Measurements from ENCODE around the gene PCP4L1. TPM values are rescaled to one million over a fixed set of nuclear protein-coding genes. Genes with fewer than 3 reads are reported as not detected.

The PCP4L1 gene
- total and polyA plus RNA-seq, 4 donors = 0.69 to 1.2 TPM; not detected in 2

DNA sequence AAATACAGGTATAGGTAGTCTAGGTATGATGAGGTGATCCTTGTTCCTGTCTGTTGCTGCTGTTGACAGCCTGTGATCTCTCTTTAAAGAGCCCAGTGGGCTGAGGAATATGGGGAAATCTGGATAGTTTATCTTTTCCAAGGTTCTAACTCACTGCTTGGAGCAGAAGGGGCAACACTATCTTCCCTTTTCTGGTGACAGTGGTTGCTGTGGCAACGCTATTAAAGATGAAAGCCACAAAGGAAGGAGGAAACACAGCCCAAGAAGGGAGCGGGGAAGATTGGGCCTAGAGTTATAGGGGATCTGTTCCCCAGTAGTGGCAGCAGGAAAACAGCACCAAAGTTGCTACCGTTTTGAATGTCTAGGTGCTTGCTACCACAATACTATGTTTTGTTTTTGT, 8.8 kb downstream of the PCP4L1 start:
- no peak for DNase-seq
- H3K27me3 ChIP-seq (ENCODE audit: control insufficient read depth in 1 of 2, insufficient read depth in 2 of 2, low read length in 1 of 2) = no peaks in the 10 kb centered on the region
- 75 to 79% methylated on average over 3 of the region's 3 CpGs for WGBS, 2 donors
- intact Hi-C loops (cut with DNase I) = no loop called here
- no peak overlapping the region for H3K4me3 ChIP-seq (ENCODE audit: low read length in 2 of 2)
- H3K27ac ChIP-seq (ENCODE audit: low read depth in 1 of 2, low read length in 2 of 2) = no peak overlapping the region
- H3K9me3 ChIP-seq (ENCODE audit: control insufficient read depth, low read length) = no peaks in the 10 kb centered on the region
- H3K36me3 ChIP-seq (ENCODE audit: control insufficient read depth in 1 of 2, insufficient read depth in 2 of 2, low read length in 1 of 2) = no peaks in the 10 kb centered on the region
- ATAC-seq (ENCODE audit: low FRiP score) = no peak
- H3K4me1 ChIP-seq (ENCODE audit: control insufficient read depth in 1 of 2, insufficient read depth in 2 of 2, low read length in 2 of 2) = no peaks in the 10 kb centered on the region

DNA sequence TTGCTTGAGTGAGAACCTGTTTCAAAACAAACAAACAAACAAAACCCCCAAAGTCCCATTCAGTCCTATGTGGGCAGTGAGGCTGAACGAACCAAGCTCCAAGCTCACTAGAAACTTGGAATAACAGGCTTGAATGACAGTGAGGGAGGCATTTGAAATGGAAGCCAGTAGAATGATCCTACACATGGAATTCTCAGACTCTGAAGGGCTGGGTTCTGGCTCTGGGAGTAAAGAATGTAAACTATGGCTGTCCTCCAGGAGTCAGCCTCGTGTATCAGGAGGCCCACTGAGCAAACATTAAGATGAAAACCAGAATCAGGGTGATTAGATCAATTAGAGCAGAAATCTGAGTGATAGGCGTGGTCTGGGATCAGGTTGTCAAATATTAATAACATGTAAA, 14.9 kb downstream of the PCP4L1 start:
- DNase-seq = no peak
- Histone ChIP-seq H3K27ac (ENCODE audit: low read depth in 1 of 2, low read length in 2 of 2) (no peak overlapping the region), H3K27me3 (ENCODE audit: control insufficient read depth in 1 of 2, insufficient read depth in 2 of 2, low read length in 1 of 2) (no peaks in the 10 kb centered on the region), H3K36me3 (ENCODE audit: control insufficient read depth in 1 of 2, insufficient read depth in 2 of 2, low read length in 1 of 2) (no peaks in the 10 kb centered on the region), H3K4me1 (ENCODE audit: control insufficient read depth in 1 of 2, insufficient read depth in 2 of 2, low read length in 2 of 2) (no peaks in the 10 kb centered on the region), H3K4me3 (ENCODE audit: low read length in 2 of 2) (no peak overlapping the region), H3K9me3 (ENCODE audit: control insufficient read depth, low read length) (peaks cover 2% of the 10 kb centered on the region)
- 31 to 36% methylated on average over 3 of the region's 3 CpGs for WGBS, 2 donors
- intact Hi-C loops (cut with DNase I) = no loop called here
- no peak for ATAC-seq (ENCODE audit: low FRiP score)

DNA sequence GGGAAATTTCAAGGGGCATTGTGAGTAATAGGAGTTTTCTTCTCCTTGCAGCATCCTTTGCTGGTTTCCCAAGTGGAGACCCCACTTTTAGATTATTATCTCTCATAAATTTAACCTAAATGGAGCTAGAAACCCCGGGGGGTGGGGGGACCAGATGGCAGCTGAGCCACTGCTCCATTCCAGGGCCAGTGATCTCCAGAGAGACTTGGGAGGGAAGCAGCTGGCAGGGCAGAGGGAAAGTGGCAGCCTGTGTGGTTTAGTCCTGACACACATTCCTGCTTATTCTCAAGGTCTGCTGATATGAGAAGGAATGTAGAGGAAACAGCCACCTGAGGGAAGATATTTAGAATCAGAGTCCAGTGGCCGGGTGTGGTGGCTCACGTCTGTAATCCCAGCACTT, 16.3 kb downstream of the PCP4L1 start:
- ATAC-seq (ENCODE audit: low FRiP score) (no peak), DNase-seq (no peak)
- WGBS, 2 donors = 48 to 66% methylated on average over 3 of the region's 3 CpGs
- Histone ChIP-seq H3K4me3 (ENCODE audit: low read length in 2 of 2) (no peak overlapping the region), H3K9me3 (ENCODE audit: control insufficient read depth, low read length) (peaks cover 2% of the 10 kb centered on the region), H3K27me3 (ENCODE audit: control insufficient read depth in 1 of 2, insufficient read depth in 2 of 2, low read length in 1 of 2) (no peaks in the 10 kb centered on the region), H3K27ac (ENCODE audit: low read depth in 1 of 2, low read length in 2 of 2) (no peak overlapping the region), H3K4me1 (ENCODE audit: control insufficient read depth in 1 of 2, insufficient read depth in 2 of 2, low read length in 2 of 2) (no peaks in the 10 kb centered on the region), H3K36me3 (ENCODE audit: control insufficient read depth in 1 of 2, insufficient read depth in 2 of 2, low read length in 1 of 2) (no peaks in the 10 kb centered on the region)
- intact Hi-C loops (cut with DNase I) = no loop called here

DNA sequence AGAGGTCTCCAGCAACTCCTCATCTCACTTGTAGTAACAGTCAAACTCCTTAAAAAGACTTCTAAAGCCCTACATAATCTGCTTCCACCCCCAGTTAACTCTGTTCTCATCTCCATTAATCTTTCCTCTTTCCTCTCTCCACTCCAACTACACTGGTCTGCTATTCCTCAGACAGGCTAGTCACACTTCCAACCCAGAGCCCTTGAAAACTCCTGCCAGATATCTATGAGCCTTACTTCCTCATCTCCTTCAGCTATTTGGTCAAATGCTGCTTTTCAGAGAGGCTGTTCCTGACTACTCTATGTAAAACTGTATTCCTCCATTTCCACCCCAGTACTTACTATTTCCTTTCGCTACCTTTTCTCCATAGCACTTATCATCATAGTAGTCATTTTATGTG, 24.4 kb downstream of the PCP4L1 start:
- no peak for DNase-seq
- Histone ChIP-seq H3K4me3 (ENCODE audit: low read length in 2 of 2) (no peak overlapping the region), H3K36me3 (ENCODE audit: control insufficient read depth in 1 of 2, insufficient read depth in 2 of 2, low read length in 1 of 2) (no peaks in the 10 kb centered on the region), H3K27me3 (ENCODE audit: control insufficient read depth in 1 of 2, insufficient read depth in 2 of 2, low read length in 1 of 2) (no peaks in the 10 kb centered on the region), H3K4me1 (ENCODE audit: control insufficient read depth in 1 of 2, insufficient read depth in 2 of 2, low read length in 2 of 2) (no peaks in the 10 kb centered on the region), H3K9me3 (ENCODE audit: control insufficient read depth, low read length) (no peaks in the 10 kb centered on the region), H3K27ac (ENCODE audit: low read depth in 1 of 2, low read length in 2 of 2) (no peak overlapping the region)
- intact Hi-C loops (cut with DNase I) = no loop called here
- WGBS, 2 donors = 97 to 100% methylated on average over 1 of the region's 1 CpG
- ATAC-seq (ENCODE audit: low FRiP score) = no peak

DNA sequence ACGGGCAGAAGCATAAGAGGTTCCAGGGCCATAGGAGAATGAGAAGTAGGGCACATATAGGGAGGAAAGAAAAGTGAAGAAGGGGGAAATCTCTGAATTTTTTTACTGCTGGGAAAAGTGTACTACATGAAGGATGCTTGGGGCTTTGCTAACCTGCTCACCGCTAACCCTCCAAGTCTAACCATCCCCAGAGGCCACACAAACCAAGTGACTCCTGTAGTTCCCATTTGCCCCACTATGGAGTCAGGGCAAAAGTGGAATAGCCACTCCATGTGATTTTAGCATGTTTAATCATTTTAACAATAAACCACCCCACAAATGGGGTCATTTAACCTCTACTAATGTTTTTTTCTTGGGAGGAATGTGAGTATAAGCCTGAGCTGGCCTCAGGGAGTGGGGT, 26.6 kb downstream of the PCP4L1 start:
- H3K36me3 ChIP-seq (ENCODE audit: control insufficient read depth in 1 of 2, insufficient read depth in 2 of 2, low read length in 1 of 2) = no peaks in the 10 kb centered on the region
- no peaks in the 10 kb centered on the region for H3K27me3 ChIP-seq (ENCODE audit: control insufficient read depth in 1 of 2, insufficient read depth in 2 of 2, low read length in 1 of 2)
- no peak overlapping the region for H3K27ac ChIP-seq (ENCODE audit: low read depth in 1 of 2, low read length in 2 of 2)
- 77 to 83% methylated on average over 2 of the region's 2 CpGs for WGBS, 2 donors
- no peaks in the 10 kb centered on the region for H3K4me1 ChIP-seq (ENCODE audit: control insufficient read depth in 1 of 2, insufficient read depth in 2 of 2, low read length in 2 of 2)
- ATAC-seq (ENCODE audit: low FRiP score) (no peak), DNase-seq (no peak)
- no peak overlapping the region for H3K4me3 ChIP-seq (ENCODE audit: low read length in 2 of 2)
- H3K9me3 ChIP-seq (ENCODE audit: control insufficient read depth, low read length) = no peaks in the 10 kb centered on the region
- intact Hi-C loops (cut with DNase I) = no loop called here

DNA sequence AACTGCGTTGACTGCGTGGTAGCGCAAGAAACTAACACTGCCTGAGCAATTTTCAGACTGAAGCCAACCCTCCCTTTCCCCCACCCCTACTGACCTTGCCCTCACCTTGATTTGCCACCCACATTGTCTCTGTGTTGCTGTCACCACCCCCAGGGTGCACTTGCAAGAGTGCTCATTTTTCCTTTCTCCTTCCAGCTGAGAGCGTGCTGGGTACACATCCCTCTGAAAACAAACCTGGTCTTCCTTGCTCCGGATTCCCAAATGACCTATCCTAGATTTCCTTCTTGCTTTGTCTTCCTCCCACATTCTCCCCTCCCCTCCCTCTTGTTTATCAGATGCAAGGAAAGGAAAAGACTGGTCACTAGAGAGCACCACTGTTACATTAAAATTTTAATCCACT, 27.0 kb downstream of the PCP4L1 start:
- intact Hi-C loops (cut with DNase I) = no loop called here
- no peaks in the 10 kb centered on the region for H3K9me3 ChIP-seq (ENCODE audit: control insufficient read depth, low read length)
- no peaks in the 10 kb centered on the region for H3K36me3 ChIP-seq (ENCODE audit: control insufficient read depth in 1 of 2, insufficient read depth in 2 of 2, low read length in 1 of 2)
- ATAC-seq (ENCODE audit: low FRiP score) (no peak), DNase-seq (no peak)
- H3K27ac ChIP-seq (ENCODE audit: low read depth in 1 of 2, low read length in 2 of 2) = no peak overlapping the region
- WGBS, 2 donors = 50 to 60% methylated on average over 5 of the region's 5 CpGs
- no peaks in the 10 kb centered on the region for H3K4me1 ChIP-seq (ENCODE audit: control insufficient read depth in 1 of 2, insufficient read depth in 2 of 2, low read length in 2 of 2)
- H3K4me3 ChIP-seq (ENCODE audit: low read length in 2 of 2) = no peak overlapping the region
- no peaks in the 10 kb centered on the region for H3K27me3 ChIP-seq (ENCODE audit: control insufficient read depth in 1 of 2, insufficient read depth in 2 of 2, low read length in 1 of 2)

DNA sequence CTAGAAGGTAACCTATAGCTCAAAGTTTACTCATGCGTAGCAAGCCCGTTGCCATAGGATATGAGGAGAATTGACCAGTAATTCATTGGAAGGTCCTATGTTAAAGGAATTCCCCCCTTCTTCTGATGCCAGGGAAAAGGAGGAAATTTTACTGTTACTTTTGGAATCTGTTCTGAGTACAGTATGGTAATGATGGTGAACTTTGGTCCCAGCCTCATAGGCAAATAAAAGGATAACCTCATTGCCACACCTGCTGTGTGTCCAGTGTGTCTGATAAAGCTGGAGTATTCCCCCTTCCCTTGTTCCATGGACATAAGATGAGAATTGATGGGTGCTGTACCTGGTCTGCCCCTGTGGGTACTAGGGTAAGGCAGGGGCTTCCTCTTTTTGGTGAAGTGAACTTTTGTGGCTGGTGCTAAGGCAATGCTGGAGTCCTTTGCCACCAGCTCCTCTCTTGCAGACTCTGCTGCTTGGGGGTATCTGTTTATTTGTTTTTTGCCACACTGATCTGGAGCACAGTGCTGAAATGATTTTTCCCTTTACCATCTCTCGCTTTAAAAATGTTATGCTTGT, 29.0 kb downstream of the PCP4L1 start:
- H3K36me3 ChIP-seq (ENCODE audit: control insufficient read depth in 1 of 2, insufficient read depth in 2 of 2, low read length in 1 of 2) = no peaks in the 10 kb centered on the region
- intact Hi-C loops (cut with DNase I) = no loop called here
- H3K27me3 ChIP-seq (ENCODE audit: control insufficient read depth in 1 of 2, insufficient read depth in 2 of 2, low read length in 1 of 2) = no peaks in the 10 kb centered on the region
- ATAC-seq (ENCODE audit: low FRiP score) = no peak
- no peak overlapping the region for H3K4me3 ChIP-seq (ENCODE audit: low read length in 2 of 2)
- H3K27ac ChIP-seq (ENCODE audit: low read depth in 1 of 2, low read length in 2 of 2) = no peak overlapping the region
- H3K9me3 ChIP-seq (ENCODE audit: control insufficient read depth, low read length) = no peaks in the 10 kb centered on the region
- DNase-seq = no peak
- no peaks in the 10 kb centered on the region for H3K4me1 ChIP-seq (ENCODE audit: control insufficient read depth in 1 of 2, insufficient read depth in 2 of 2, low read length in 2 of 2)
- 85 to 87% methylated on average over 3 of the region's 3 CpGs for WGBS, 2 donors

DNA sequence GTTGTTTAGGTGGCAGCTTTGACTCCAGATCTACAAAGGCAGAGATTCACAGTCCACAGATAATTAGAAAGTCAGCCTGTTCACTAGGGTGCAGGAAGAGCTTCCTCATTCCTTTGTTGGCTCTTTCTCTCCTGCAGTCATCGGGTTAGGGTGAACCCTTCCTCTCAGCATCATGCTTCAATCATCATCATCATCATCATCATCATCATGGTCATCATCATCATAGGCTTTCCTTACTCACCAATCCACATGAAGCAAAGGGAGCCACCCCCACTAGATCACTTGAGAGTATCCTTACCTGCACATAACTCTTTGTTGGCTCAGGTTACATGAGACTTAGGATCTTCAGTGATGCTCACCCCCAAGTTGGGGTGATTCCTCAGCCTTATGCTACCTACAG, 32.2 kb downstream of the PCP4L1 start:
- no peaks in the 10 kb centered on the region for H3K27me3 ChIP-seq (ENCODE audit: control insufficient read depth in 1 of 2, insufficient read depth in 2 of 2, low read length in 1 of 2)
- intact Hi-C loops (cut with DNase I) = no loop called here

DNA sequence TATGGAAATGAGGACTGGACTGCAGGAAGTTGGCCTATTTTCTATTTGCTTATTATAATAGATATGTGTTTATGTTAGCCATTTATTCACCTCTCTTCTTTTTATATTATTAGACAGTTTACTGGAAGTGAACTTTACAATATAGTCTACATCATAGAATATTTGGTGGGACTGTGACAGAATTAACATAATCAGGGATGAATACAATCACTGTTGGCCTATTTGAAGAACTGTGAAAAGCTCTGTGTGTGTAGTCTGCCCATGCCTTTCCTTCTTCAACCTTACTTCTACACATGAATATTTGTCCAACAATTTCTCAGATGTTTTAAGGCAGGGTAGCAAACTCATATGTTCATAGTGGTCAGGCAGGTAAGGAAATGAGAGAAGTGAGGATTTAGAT, 38.9 kb downstream of the PCP4L1 start:
- Histone ChIP-seq H3K36me3 (ENCODE audit: control insufficient read depth in 1 of 2, insufficient read depth in 2 of 2, low read length in 1 of 2) (no peaks in the 10 kb centered on the region), H3K27ac (ENCODE audit: low read depth in 1 of 2, low read length in 2 of 2) (no peak overlapping the region), H3K4me3 (ENCODE audit: low read length in 2 of 2) (no peak overlapping the region), H3K4me1 (ENCODE audit: control insufficient read depth in 1 of 2, insufficient read depth in 2 of 2, low read length in 2 of 2) (no peaks in the 10 kb centered on the region), H3K27me3 (ENCODE audit: control insufficient read depth in 1 of 2, insufficient read depth in 2 of 2, low read length in 1 of 2) (no peaks in the 10 kb centered on the region), H3K9me3 (ENCODE audit: control insufficient read depth, low read length) (no peaks in the 10 kb centered on the region)
- no peak for ATAC-seq (ENCODE audit: low FRiP score)
- intact Hi-C loops (cut with DNase I) = no loop called here
- no peak for DNase-seq

More for the DNA sequence above, 32.2 kb downstream of the PCP4L1 start:
- DNase-seq (no peak), ATAC-seq (ENCODE audit: low FRiP score) (no peak)
- H3K4me3 ChIP-seq (ENCODE audit: low read length in 2 of 2) = no peak overlapping the region
- H3K9me3 ChIP-seq (ENCODE audit: control insufficient read depth, low read length) = no peaks in the 10 kb centered on the region
- WGBS, 2 donors = 87 to 88% methylated on average over 1 of the region's 1 CpG
- H3K27ac ChIP-seq (ENCODE audit: low read depth in 1 of 2, low read length in 2 of 2) = no peak overlapping the region
- no peaks in the 10 kb centered on the region for H3K36me3 ChIP-seq (ENCODE audit: control insufficient read depth in 1 of 2, insufficient read depth in 2 of 2, low read length in 1 of 2)
- no peaks in the 10 kb centered on the region for H3K4me1 ChIP-seq (ENCODE audit: control insufficient read depth in 1 of 2, insufficient read depth in 2 of 2, low read length in 2 of 2)

Measured in aorta (tissue), 5 donors.